Fibroblast of pulmonary artery (primary cell): Measurements from ENCODE around the gene KPNA6.
"Not testable (repeated sequence)": the region's sequence is repeated elsewhere in the genome, so short reads cannot be mapped to it uniquely, and the experiment has no call there.

Experiments used
- DNase-seq: peaks from one replicate; pipeline ENCODE4 v3.0.0-alpha.2; 2010; ENCODE audit warnings: low read depth
- H3K4me3 ChIP-seq: replicated peaks from 2 replicates; pipeline ENCODE4 v1.5.1; 2011; ENCODE audit warnings: low read depth, mild to moderate bottlenecking, control low read depth, low read length, moderate library complexity
- CTCF ChIP-seq: IDR thresholded peaks from 2 replicates; pipeline ENCODE4 v1.5.1; 2011; ENCODE audit warnings: mild to moderate bottlenecking, control low read depth, low read length, inconsistent platforms; ENCODE audit errors: missing control alignments

Gene KPNA6

GRCh38 chr1:32127409-32128198 lies 19.7 kb downstream of the KPNA6 start:
- no peak for TF ChIP-seq CTCF
- no peak overlapping the region for H3K4me3 ChIP-seq
- no peak for DNase-seq

- no peak for DNase-seq
- no peak overlapping the region for H3K4me3 ChIP-seq
- no peak for TF ChIP-seq CTCF
Observed at GRCh38 chr1:32128479-32128878, 20.6 kb downstream of the KPNA6 start.

GRCh38 chr1:32128964-32129363 lies 21.1 kb downstream of the KPNA6 start:
- DNase-seq: no peak
- no peak for TF ChIP-seq CTCF
- no peak overlapping the region for H3K4me3 ChIP-seq

GRCh38 chr1:32133950-32134280 lies 26.1 kb downstream of the KPNA6 start:
- H3K4me3 ChIP-seq, DNase-seq: not testable (repeated sequence)

GRCh38 chr1:32137111-32137510 lies 29.3 kb downstream of the KPNA6 start:
- no peak overlapping the region for H3K4me3 ChIP-seq
- DNase-seq: no peak
- no peak for TF ChIP-seq CTCF

- DNase-seq: peak; percentile 41
- no peak overlapping the region for H3K4me3 ChIP-seq
- TF ChIP-seq CTCF: no peak
Observed at GRCh38 chr1:32138965-32139364, 31.1 kb downstream of the KPNA6 start.

GRCh38 chr1:32142446-32143301 lies 34.8 kb downstream of the KPNA6 start:
- no peak overlapping the region for H3K4me3 ChIP-seq
- no peak for TF ChIP-seq CTCF
- peak; percentile 85 for DNase-seq

GRCh38 chr1:32143302-32143695 lies 35.4 kb downstream of the KPNA6 start:
- not testable (repeated sequence) for DNase-seq, H3K4me3 ChIP-seq
